ENCODE results near the gene OR6B1.

The OR6B1 gene

DNA sequence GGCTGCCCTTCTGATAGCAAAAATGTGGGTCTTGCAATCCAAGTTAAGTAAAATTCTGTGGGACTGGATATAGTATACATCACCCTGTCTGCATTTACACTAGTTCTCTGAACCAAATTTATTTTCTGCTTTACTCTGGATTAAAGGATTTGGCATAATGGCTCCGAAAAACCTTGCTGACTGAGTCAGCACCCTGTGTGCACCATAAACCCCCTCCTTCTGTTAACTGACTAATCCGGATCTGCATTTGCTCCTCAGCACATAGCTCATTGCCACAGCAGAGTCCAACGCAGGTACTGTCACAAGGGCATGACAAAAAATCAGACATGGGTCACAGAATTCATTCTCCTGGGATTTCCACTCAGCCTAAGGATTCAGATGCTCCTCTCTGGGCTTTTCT, 50.0 kb downstream of the OR6B1 start:
- TF ChIP-seq NFIC (IDR thresholded peaks at IDR 0.05) = no peak

DNA sequence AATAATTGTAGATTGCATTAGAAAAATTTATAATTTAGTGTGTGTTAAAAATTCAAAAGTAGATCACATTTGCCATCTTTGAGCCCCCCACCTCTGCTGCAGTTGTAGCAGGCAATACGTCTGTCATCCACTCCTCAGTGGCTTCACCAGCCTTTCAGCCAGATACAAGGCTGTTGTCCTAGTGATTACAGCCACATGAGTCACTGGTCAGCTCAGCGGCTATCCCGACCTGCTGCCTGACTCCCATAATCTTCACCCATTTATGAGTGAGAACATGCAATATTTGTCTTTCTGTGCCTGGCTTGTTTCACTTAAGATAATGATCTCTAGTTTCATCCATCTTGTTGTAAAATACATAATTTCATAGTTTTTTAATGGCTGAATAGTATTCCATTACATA, 57.8 kb downstream of the OR6B1 start:
- TF ChIP-seq FOXM1 (IDR thresholded peaks at IDR 0.05; ENCODE audit: borderline replicate concordance, low read depth) = no peak
- TF ChIP-seq EGR1 (IDR thresholded peaks at IDR 0.05) = no peak

Data from Ishikawa (cell line).